ENCODE measurements around the gene PCSK5.
"Not testable (repeated sequence)": the region's sequence is repeated elsewhere in the genome, so short reads cannot be mapped to it uniquely, and the experiment has no call there.

Gene PCSK5

DNA sequence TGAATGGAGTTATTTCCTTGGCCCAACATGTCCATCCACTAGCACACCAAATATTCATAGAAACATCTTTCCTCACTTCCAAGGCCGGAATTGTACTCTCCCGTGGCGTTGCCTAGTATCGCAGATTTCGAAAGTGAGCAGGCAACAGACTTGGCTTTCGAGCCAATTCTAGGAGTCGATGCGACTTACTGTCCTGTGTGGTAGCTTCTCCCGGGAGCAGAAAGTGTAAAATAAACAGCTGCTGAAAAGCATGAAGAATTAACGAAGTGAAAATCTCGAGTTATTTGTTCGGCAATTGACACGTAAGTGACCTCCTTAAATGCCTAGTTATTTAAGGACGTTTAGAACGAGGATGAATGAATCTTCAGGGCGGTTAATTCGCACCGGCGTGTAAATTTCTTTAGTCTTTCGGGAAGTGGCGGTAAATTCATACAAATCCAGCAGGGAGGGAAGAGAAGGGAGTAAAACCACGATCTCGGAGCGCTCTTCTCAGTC lies 449 bp upstream of the PCSK5 start:
- no peak for DNase-seq (ENCODE audit: low read depth in 2 of 2)

- peak; percentile 28 to 38 for DNase-seq (ENCODE audit: low read depth in 2 of 2)
These were observed 836 bp downstream of the PCSK5 start for GRCh38 chr9:75891277-75891741.

DNA sequence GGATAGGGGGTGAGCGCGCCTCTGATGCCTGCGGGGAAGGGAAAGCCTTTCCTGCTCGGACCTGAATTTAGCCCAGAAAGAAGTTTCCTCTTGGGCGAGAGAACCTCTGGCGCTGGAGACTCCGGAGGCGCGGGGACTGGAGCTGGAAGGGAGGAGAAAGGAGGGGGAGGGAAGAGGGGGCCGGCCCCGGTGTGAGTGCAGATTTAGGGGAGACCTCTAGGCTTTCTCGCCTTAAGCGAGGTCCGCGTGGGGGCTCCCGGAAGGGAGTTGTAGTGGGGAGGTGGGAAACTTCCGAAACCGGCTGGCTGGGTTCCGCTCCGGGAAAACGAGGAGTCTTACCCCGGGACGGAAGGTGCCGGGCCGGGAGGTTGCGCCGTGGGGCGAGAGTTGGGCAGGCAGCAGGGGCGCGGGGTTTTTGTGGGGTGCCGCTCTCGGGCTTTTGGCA lies 1.3 kb downstream of the PCSK5 start:
- peak in 1 of 2 donors; percentile 2 for DNase-seq (ENCODE audit: low read depth in 2 of 2)

- peak in 1 of 2 donors; percentile 23 for DNase-seq (ENCODE audit: low read depth in 2 of 2)
These were observed 1.9 kb downstream of the PCSK5 start for GRCh38 chr9:75892216-75892911.

- no peak for DNase-seq (ENCODE audit: low read depth in 2 of 2)
These were observed 2.6 kb downstream of the PCSK5 start for GRCh38 chr9:75893106-75893505.

DNA sequence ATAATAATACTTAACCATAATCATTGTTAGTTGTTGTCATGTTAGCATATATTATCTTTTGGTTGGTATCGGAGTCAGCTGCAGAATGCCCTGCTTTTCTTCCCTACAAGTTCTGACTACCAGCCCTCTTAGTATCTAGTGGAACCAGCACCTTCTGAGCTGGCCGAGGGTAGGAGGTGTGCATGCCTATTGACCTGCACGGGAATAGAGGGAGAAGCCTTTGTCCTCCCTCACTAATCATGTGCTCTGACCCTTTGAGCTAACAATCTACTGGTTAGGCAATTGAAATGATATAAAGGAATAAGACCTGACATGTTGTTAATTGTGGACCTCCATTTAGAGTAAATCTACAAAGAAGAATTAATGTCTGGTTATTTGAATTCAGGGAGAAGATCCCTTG lies 4.1 kb downstream of the PCSK5 start:
- DNase-seq (ENCODE audit: low read depth in 2 of 2), result no peak

GRCh38 chr9:75895112-75895511 lies 4.6 kb downstream of the PCSK5 start:
- no peak for DNase-seq (ENCODE audit: low read depth in 2 of 2)

GRCh38 chr9:75896193-75896592 lies 5.7 kb downstream of the PCSK5 start:
- DNase-seq (ENCODE audit: low read depth in 2 of 2), result no peak

DNA sequence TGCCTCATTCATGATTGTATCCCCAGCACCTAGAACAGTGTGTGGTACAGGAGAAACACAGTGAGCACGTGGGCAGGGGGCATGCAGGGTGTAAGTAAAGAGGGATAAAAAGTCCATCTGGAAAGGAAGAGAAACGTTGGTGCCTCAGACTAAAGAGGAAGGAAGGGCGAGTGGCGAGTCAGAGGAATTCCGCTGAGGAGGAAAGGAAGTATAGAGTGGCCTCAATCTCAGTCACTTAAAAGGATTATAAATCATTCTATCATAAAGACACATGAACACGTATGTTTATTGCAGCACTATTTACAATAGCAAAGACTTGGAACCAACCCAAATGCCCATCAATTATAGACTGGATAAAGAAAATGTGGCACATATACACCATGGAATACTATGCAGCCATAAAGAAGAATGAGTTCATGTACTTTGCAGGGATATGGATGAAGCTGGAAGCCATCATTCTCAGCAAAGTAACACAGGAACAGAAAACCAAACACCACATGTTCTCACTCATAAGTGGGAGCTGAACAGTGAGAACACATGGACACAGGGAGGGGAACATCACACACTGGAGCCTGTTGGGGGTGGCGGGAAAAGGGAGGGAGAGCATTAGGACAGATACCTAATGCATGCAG lies 10.5 kb downstream of the PCSK5 start:
- not testable (repeated sequence) for DNase-seq (ENCODE audit: low read depth in 2 of 2)

DNA sequence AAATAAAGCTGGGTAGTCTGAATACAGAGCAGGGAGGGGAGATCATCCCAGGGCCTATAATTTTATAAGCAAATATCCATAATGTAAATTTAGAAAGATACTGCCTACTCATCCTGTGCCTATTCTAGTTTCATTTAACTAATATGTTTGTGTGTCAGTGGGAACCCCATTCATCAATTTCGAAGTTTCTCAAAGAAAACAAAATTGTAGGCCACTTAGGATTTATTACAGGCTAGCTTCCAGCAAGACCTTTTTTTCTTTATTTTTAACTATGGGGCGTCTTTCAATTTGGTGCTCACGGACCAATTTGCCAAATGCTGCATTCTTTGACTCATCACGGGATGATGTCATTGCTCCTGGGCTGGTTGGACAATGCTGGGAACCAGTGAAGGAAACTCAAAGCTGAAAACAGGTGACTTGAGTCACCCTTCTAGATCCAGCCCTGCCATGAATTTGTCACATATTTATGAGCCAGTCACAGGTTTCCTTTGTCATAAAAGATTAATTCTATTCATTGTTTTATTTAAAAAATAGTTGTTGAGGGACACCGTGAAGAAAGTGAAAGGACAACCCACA lies 13.4 kb downstream of the PCSK5 start:
- DNase-seq (ENCODE audit: low read depth in 2 of 2), result no peak

DNA sequence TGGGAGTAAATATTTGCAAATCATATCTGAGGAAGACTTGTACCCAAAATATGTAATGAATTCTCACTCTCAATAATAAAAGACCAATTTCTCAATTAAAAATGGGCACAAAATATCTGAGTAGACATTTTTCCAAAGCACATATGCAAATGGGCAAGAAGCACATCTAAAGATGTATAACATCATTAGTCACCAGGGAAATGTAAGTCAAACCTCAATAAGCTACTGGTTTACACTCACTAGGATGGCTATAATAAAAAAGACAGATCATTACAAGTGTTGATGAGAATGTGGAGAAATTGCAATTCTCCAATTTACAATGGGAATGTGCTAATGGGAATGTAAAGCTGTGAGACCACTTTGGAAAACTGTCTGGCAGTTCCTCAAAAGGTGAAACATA lies 13.9 kb downstream of the PCSK5 start:
- DNase-seq (ENCODE audit: low read depth in 2 of 2), result no peak

DNA sequence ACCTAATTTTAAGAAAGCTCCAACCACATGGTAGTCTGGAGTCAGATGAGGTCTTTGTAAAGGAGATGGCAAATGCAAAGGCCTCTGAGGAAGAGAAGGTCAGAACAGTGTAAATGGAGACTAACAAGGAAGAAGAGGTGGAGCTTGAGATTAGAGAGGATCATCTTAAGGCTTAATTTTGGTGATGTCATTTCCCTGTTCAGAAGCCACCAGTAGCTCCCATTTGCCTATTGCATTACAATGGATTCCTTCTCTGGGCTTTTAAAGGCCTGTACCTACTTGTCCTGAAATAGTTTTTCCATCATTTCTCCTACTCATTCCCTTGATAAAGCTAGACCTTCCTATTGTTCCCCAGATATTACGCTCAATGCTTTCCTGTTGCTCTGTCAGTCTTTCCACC lies 16.1 kb downstream of the PCSK5 start:
- DNase-seq (ENCODE audit: low read depth in 2 of 2), result no peak

GRCh38 chr9:75907329-75907728 lies 16.9 kb downstream of the PCSK5 start:
- DNase-seq (ENCODE audit: low read depth in 2 of 2), result no peak

GRCh38 chr9:75907923-75908322 lies 17.4 kb downstream of the PCSK5 start:
- DNase-seq (ENCODE audit: low read depth in 2 of 2), result no peak

DNA sequence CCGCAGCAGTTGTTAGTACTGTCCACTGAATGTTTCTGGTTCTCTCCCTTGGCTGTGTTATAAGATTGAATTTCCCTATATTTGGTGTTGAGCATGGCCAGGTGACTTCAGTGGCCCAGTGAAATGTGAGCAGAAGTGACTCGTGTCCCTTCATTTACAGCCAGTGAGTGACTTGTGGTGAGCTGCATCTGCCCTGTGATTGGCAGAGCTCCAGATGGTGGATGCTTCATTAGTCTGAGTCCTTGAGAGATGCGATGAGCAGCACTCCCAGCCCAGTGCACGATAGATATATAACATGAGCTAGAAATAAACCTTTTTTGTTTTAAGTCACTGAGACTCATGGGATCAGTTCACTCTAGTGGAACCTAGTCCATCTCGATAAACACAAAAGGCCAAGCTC lies 19.3 kb downstream of the PCSK5 start:
- no peak for DNase-seq (ENCODE audit: low read depth in 2 of 2)

GRCh38 chr9:75910731-75911130 lies 20.3 kb downstream of the PCSK5 start:
- no peak for DNase-seq (ENCODE audit: low read depth in 2 of 2)

- DNase-seq (ENCODE audit: low read depth in 2 of 2), result no peak
These were observed 20.9 kb downstream of the PCSK5 start for GRCh38 chr9:75911390-75911789.

- no peak for DNase-seq (ENCODE audit: low read depth in 2 of 2)
These were observed 22.5 kb downstream of the PCSK5 start for GRCh38 chr9:75912951-75913350.

GRCh38 chr9:75914002-75914401 lies 23.5 kb downstream of the PCSK5 start:
- no peak for DNase-seq (ENCODE audit: low read depth in 2 of 2)

GRCh38 chr9:75914883-75915452 lies 24.5 kb downstream of the PCSK5 start:
- no peak for DNase-seq (ENCODE audit: low read depth in 2 of 2)

DNA sequence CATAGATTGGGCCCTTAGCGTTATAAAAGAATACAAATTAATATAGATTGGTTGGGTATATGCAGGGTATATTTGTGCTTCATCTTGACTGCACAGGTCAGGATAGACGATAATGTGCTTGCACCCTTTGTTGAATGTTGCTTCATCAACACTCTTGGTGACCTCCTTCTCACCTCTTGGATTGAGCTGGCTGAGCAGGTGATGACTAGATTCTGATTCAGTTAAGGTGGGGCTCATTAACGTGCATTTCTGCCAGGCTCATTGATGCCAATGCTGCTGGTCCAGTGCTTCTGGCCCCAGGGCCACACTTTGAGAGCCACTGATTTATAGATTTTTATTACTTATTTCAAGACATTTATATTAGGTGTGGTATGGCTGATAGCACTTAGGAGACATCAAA lies 27.7 kb downstream of the PCSK5 start:
- no peak for DNase-seq (ENCODE audit: low read depth in 2 of 2)

GRCh38 chr9:75918909-75919308 lies 28.4 kb downstream of the PCSK5 start:
- DNase-seq (ENCODE audit: low read depth in 2 of 2), result no peak
